ENCODE measurements around the gene NUP214.
"Not testable (repeated sequence)": the region's sequence is repeated elsewhere in the genome, so short reads cannot be mapped to it uniquely, and the experiment has no call there.

Gene NUP214

GRCh38 chr9:131259916-131260597 lies 134.7 kb downstream of the NUP214 start:
- H3K27ac ChIP-seq: no peak overlapping the region
- H3K4me2 ChIP-seq (ENCODE audit: low read length): no peak overlapping the region
- no peak for TF ChIP-seq CTCF (IDR thresholded peaks at IDR 0.05)
- H3K9ac ChIP-seq: no peak overlapping the region
- no peaks in the 10 kb centered on the region for H3K9me3 ChIP-seq (ENCODE audit: control insufficient read depth, low read length)
- H2AFZ ChIP-seq: no peak overlapping the region
- H3K27me3 ChIP-seq (ENCODE audit: control insufficient read depth, insufficient read depth, low read length): no peaks in the 10 kb centered on the region
- H3K36me3 ChIP-seq (ENCODE audit: control insufficient read depth, insufficient read depth, low read length): no peaks in the 10 kb centered on the region
- no peaks in the 10 kb centered on the region for H3K79me2 ChIP-seq
- no peaks in the 10 kb centered on the region for H3K4me1 ChIP-seq
- no peak overlapping the region for H3K4me3 ChIP-seq (ENCODE audit: low read depth, low read length)

DNA sequence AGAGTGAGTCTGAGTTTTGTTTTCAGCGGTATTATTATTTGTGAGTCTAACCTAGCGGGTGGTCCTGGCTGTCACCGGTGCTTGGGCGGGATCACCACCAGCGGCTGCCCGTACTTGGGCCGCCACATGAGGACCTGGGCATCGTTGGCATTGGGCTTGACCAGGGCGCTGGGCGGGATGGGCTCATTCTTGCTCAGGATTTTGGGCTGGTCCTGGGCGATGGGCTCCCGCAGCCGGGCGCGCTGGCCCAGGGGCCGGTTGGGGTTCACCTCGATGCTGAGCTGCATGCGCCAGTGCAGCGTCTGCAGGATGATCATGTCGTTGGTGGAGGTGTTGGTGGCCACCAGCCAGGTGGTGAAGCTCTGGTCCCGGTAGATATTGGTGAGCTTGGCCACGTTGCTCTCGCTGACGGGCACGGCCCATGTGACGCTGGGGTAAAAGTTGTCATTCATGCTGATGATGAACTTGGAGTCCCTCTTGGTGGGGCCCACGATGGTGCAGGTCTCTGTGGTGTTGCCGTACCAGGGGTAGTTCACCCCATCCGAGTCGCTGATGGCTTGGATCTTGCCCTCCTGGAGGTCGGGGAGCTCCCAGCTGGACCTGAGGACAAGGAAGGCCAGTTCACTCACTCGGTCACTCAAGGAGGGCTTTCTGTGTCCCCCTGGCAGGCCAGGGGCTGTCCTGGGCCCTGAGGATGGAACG lies 135.5 kb downstream of the NUP214 start:
- Histone ChIP-seq H3K36me3 (ENCODE audit: control insufficient read depth, insufficient read depth, low read length) (no peaks in the 10 kb centered on the region), H3K27me3 (ENCODE audit: control insufficient read depth, insufficient read depth, low read length) (no peaks in the 10 kb centered on the region), H3K27ac (no peak overlapping the region), H3K4me3 (ENCODE audit: low read depth, low read length) (no peak overlapping the region), H3K79me2 (no peaks in the 10 kb centered on the region), H2AFZ (no peak overlapping the region), H3K9me3 (ENCODE audit: control insufficient read depth, low read length) (no peaks in the 10 kb centered on the region), H3K9ac (no peak overlapping the region), H3K4me2 (ENCODE audit: low read length) (no peak overlapping the region), H3K4me1 (no peaks in the 10 kb centered on the region)
- no peak for TF ChIP-seq CTCF (IDR thresholded peaks at IDR 0.05)

GRCh38 chr9:131262327-131263032 lies 137.1 kb downstream of the NUP214 start:
- no peaks in the 10 kb centered on the region for H3K4me1 ChIP-seq
- no peak for TF ChIP-seq CTCF (IDR thresholded peaks at IDR 0.05)
- H3K9me3 ChIP-seq (ENCODE audit: control insufficient read depth, low read length): no peaks in the 10 kb centered on the region
- no peak overlapping the region for H3K4me3 ChIP-seq (ENCODE audit: low read depth, low read length)
- no peak overlapping the region for H2AFZ ChIP-seq
- H3K9ac ChIP-seq: no peak overlapping the region
- no peaks in the 10 kb centered on the region for H3K79me2 ChIP-seq
- H3K27me3 ChIP-seq (ENCODE audit: control insufficient read depth, insufficient read depth, low read length): no peaks in the 10 kb centered on the region
- H3K27ac ChIP-seq: no peak overlapping the region
- H3K36me3 ChIP-seq (ENCODE audit: control insufficient read depth, insufficient read depth, low read length): no peaks in the 10 kb centered on the region
- H3K4me2 ChIP-seq (ENCODE audit: low read length): no peak overlapping the region

DNA sequence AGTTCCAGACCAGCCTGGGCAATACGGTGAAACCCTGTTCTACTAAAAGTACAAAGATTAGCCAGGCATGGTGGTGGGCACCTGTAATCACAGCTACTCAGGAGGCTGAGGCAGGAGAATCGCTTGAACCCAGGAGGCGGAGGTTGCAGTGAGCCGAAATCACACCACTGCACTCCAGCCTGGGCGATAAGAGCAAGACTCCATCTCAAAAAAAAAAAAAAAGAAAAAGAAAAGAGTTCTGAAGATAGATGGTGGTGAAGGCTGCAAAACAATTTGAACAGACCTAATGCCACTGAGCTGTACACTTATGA lies 137.6 kb downstream of the NUP214 start:
- H3K9me3 ChIP-seq (ENCODE audit: control insufficient read depth, low read length); H3K79me2 ChIP-seq; H3K27me3 ChIP-seq (ENCODE audit: control insufficient read depth, insufficient read depth, low read length); H3K4me1 ChIP-seq; H2AFZ ChIP-seq; H3K4me3 ChIP-seq (ENCODE audit: low read depth, low read length); H3K27ac ChIP-seq; H3K4me2 ChIP-seq (ENCODE audit: low read length); H3K9ac ChIP-seq; H3K36me3 ChIP-seq (ENCODE audit: control insufficient read depth, insufficient read depth, low read length): not testable (repeated sequence)

- TF ChIP-seq CTCF (IDR thresholded peaks at IDR 0.05): no peak
These were observed 138.3 kb downstream of the NUP214 start for GRCh38 chr9:131263701-131264100.

More at GRCh38 chr9:131263701-131264100, 138.3 kb downstream of the NUP214 start:
- H3K36me3 ChIP-seq (ENCODE audit: control insufficient read depth, insufficient read depth, low read length): no peaks in the 10 kb centered on the region
- H3K27ac ChIP-seq: no peak overlapping the region
- no peak overlapping the region for H2AFZ ChIP-seq
- no peaks in the 10 kb centered on the region for H3K9me3 ChIP-seq (ENCODE audit: control insufficient read depth, low read length)
- H3K4me1 ChIP-seq: no peaks in the 10 kb centered on the region
- H3K79me2 ChIP-seq: no peaks in the 10 kb centered on the region
- H3K9ac ChIP-seq: no peak overlapping the region
- no peaks in the 10 kb centered on the region for H3K27me3 ChIP-seq (ENCODE audit: control insufficient read depth, insufficient read depth, low read length)
- no peak overlapping the region for H3K4me3 ChIP-seq (ENCODE audit: low read depth, low read length)
- no peak overlapping the region for H3K4me2 ChIP-seq (ENCODE audit: low read length)

All from parathyroid adenoma (tissue), 2 donors.